Measurements from ENCODE around the gene GPD1.

DNA sequence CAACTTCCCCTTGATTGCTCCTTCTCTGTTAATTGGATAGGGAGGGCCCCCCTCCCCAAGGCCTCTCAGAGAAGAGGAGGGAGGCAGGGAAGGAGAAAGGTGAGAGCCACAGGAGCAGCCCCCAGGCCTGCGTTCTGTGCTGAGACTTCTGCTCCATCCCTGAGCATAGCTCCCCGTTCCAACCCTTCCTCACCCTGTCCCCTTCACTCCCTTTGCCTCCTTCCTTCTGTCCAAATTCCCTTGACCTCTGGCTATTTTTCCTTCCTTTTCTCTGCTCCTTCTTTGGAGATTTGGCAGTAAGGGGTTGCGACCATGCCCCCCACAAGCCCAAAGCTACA is 47.2 kb upstream of the GPD1 start:
- no peak for TF ChIP-seq POLR2A (IDR thresholded peaks at IDR 0.05)
- TF ChIP-seq, protein P1, sequence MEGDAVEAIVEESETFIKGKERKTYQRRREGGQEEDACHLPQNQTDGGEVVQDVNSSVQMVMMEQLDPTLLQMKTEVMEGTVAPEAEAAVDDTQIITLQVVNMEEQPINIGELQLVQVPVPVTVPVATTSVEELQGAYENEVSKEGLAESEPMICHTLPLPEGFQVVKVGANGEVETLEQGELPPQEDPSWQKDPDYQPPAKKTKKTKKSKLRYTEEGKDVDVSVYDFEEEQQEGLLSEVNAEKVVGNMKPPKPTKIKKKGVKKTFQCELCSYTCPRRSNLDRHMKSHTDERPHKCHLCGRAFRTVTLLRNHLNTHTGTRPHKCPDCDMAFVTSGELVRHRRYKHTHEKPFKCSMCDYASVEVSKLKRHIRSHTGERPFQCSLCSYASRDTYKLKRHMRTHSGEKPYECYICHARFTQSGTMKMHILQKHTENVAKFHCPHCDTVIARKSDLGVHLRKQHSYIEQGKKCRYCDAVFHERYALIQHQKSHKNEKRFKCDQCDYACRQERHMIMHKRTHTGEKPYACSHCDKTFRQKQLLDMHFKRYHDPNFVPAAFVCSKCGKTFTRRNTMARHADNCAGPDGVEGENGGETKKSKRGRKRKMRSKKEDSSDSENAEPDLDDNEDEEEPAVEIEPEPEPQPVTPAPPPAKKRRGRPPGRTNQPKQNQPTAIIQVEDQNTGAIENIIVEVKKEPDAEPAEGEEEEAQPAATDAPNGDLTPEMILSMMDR (IDR thresholded peaks at IDR 0.05): no peak
